OCI-LY1 (cell line): ENCODE data around the gene SLC7A4.
"Not testable (repeated sequence)": the region's sequence is repeated elsewhere in the genome, so short reads cannot be mapped to it uniquely, and the experiment has no call there.

ENCODE experiments used
- CTCF ChIP-seq: fragments of 200-600 bp; sonication (generic), shearing (Covaris generic); IDR thresholded peaks from 2 replicates; pipeline ENCODE4 v1.5.1; 2017; ENCODE audit warnings: mild to moderate bottlenecking, antibody characterized with exemption, low read length, moderate library complexity, mixed read lengths
- EZH2 ChIP-seq: fragments of 200-600 bp; sonication (generic), shearing (Covaris generic); IDR thresholded peaks from 2 replicates; pipeline ENCODE4 v1.8.0; 2017; ENCODE audit warnings: borderline replicate concordance, mixed run types, mild to moderate bottlenecking, antibody characterized with exemption, low read length, moderate library complexity, mixed read lengths

GRCh38 chr22:21009208-21009607, 23.2 kb downstream of the SLC7A4 start:
- TF ChIP-seq CTCF, EZH2: not testable (repeated sequence)
